ENCODE data around the gene SHROOM3. TPM values are rescaled to one million over a fixed set of nuclear protein-coding genes. Genes with fewer than 3 reads are reported as not detected.
"Not testable (repeated sequence)": the region's sequence is repeated elsewhere in the genome, so short reads cannot be mapped to it uniquely, and the experiment has no call there.

The SHROOM3 gene
- 64.4 and 66.6 TPM in 2 replicates for total RNA-seq

GRCh38 chr4:76434901-76435527, at the start of gene SHROOM3:
SHROOM3 (plus strand) TSS chr4:76435229; CDS start chr4:76436053, 824 bp downstream.
- DNase-seq (ENCODE audit: low read depth): peak; percentile 96

DNA sequence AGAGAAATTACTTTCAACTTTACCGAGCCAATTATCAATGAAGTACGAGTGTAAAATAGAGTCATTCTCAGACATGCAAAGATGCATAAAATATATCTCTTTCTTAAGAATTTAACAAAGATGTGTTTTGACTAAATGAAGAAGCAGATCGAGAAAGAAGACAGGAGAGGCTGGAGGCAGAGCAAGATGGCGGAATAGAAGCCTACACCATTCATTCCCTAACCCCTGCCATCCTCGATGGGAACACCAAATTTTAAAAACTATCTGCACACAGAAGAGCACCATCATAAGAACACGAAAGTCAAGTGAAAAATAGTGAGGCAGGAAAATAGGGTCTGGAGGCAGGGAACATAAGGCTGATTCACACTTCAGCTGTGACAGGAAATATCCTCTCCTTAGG, 49.1 kb upstream of the SHROOM3 start:
- no peak for DNase-seq (ENCODE audit: low read depth)

GRCh38 chr4:76386566-76387305, 48.3 kb upstream of the SHROOM3 start:
- peak; percentile 7 for DNase-seq (ENCODE audit: low read depth)

DNA sequence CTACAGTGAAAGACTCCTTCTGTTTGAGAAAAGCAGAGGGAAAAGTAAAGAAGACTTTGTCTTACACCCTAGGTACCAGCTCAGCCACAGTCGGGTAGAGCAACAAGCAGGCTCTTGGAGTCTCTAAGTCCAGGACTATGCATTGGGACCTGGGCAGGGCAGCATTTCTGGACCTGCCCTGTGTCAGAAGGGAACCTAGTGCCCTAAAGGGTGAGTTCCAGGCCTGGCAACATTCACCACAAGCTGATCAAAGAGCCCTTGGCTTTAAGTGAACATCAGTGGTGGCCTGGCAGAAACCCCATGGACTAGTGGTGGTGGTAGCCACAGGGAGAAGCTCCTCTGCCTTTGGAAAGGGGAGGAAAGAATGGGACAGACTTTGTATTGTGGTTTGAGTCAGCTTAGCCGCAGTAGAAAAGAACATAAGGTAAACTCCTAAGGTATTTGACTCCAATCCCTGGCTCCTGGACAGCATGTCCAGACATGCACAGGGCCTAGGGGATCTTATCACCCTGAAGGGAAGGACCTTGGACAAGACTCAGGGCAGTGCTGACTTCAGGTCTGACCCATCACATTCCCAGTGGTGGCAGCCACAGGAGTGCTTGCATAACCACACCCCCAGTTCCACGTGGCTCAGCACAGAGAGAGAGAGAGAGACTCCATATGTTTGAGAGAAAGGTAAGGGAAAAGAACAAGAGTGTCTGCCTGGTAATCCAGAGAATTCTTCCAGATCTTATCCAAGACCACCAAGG, 46.7 kb upstream of the SHROOM3 start:
- peak; percentile 46 for DNase-seq (ENCODE audit: low read depth)

DNA sequence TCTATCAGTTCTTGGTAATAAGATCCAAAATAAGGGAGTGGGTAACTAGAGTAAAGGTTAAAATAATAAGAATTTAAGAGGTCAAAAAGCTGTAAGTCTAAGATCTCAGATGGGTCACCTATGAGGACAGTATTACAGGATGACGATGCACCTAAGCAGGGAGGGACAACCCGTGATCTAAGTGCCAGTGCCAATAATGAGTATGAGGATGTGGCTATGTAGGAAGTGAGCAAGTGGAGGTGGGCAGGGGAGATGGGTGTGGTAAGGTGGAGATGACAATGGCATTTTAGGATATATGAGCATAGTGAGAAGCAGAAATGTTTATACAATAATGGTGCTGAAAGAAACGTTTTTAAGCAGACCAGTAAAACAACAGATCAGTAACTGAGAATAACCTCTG, 33.4 kb upstream of the SHROOM3 start:
- no peak for DNase-seq (ENCODE audit: low read depth)

GRCh38 chr4:76406081-76406480, 28.9 kb upstream of the SHROOM3 start:
- DNase-seq (ENCODE audit: low read depth): no peak

GRCh38 chr4:76407440-76408119, 27.4 kb upstream of the SHROOM3 start:
- no peak for DNase-seq (ENCODE audit: low read depth)

GRCh38 chr4:76410636-76411035, 24.4 kb upstream of the SHROOM3 start:
- peak; percentile 92 for DNase-seq (ENCODE audit: low read depth)

- DNase-seq (ENCODE audit: low read depth): no peak
Observed at GRCh38 chr4:76420188-76420761, 14.8 kb upstream of the SHROOM3 start.

GRCh38 chr4:76420762-76421581, 14.1 kb upstream of the SHROOM3 start, which contains the start of gene CCDC158:
CCDC158 (minus strand) TSS chr4:76421141; CDS start chr4:76403207, 17,934 bp downstream.
- no peak for DNase-seq (ENCODE audit: low read depth)

DNA sequence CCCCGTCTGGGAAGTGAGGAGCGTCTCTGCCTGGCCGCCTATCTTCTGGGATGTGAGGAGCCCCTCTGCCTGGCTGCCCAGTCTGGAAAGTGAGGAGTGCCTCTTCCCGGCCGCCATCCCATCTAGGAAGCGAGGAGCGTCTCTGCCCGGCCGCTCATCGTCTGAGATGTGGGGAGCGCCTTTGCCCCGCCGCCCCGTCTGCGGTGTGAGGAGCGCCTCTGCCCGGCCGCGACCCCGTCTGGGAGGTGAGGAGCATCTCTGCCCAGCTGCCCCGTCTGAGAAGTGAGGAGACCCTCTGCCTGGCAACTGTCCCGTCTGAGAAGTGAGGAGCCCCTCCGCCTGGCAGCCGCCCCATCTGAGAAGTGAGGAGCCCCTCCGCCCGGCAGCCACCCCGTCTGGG, 11.9 kb upstream of the SHROOM3 start:
- not testable (repeated sequence) for DNase-seq (ENCODE audit: low read depth)

DNA sequence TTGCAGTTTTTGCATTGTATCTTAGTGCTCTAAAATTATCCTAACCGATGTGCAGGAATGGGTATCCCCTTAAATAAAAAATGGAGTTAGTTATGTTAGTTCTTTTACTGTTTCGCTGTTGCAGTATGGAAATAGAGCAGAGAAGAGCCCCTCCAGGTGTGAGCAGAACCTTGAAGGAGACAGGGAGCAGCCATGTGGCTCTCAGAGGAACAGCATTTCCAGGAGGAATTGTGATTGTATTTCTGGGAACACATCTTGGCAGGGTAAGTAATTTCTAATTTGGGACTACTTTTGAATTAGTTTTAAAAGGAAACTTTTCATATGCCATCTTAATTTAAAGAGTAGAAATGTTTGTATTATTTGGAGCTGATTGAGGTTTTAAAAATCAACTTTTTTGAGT, 8.8 kb upstream of the SHROOM3 start:
- DNase-seq (ENCODE audit: low read depth): peak; percentile 45

- no peak for DNase-seq (ENCODE audit: low read depth)
Observed at GRCh38 chr4:76429636-76430035, 5.4 kb upstream of the SHROOM3 start.

DNA sequence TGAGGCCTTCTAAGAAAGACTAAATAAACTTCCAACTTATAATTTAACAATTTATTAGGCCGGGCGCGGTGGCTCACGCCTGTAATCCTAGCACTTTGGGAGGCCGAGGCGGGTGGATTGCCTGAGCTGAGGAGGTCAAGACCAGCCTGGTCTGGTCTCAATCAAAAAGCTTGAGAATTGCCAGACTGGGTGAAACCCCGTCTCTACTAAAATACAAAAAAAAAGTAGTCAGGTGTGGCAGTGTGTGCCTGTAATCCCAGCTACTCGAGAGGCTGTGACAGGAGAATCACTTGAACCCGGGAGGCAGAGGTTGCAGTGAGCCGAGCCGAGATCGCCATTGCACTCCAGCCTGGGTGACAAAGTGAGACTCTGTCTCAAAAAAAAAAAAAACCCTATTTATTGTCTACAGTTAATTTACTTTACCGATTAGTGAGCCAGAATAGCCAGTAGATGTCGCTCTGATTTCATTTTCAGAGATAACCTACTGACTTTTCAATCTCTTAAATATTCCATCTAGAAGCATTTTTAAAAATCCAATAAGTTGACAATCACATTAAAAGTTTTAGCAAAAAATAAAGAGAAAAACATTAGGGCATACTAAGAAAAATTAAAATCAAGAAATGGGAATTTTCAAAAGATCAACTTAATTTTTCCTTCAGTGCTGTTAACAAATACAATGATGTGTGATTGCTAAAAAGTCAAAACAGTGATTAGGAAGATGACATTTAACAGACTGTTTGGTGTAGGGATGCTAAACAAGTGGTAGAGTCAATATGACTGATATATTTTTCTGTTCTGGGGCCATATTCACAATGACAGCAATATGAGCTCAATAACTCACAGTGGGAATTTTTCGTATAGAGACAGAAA, 4.3 kb upstream of the SHROOM3 start:
- DNase-seq (ENCODE audit: low read depth): peak; percentile 68

- no peak for DNase-seq (ENCODE audit: low read depth)
Observed at GRCh38 chr4:76435528-76436319, 695 bp downstream of the SHROOM3 start.

GRCh38 chr4:76439491-76439890, 4.5 kb downstream of the SHROOM3 start:
- no peak for DNase-seq (ENCODE audit: low read depth)

DNA sequence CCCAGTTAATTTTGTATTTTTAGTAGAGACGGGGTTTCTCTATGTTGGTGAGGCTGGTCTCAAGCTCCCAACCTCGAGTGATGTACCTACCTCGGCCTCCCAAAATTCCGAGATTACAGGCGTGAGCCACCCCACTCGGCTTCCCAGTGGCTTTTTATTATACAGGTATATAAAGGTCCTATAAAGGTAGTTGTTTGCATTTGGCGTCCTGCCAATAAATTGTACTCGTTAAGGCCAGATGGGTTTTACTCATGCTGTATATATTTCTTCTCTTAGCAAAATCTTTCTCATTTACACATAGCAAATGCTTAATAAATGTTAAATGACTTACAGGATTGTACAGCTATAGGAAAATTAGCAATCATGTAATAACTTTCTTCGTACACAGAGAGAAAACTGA, 6.9 kb downstream of the SHROOM3 start:
- no peak for DNase-seq (ENCODE audit: low read depth)

DNA sequence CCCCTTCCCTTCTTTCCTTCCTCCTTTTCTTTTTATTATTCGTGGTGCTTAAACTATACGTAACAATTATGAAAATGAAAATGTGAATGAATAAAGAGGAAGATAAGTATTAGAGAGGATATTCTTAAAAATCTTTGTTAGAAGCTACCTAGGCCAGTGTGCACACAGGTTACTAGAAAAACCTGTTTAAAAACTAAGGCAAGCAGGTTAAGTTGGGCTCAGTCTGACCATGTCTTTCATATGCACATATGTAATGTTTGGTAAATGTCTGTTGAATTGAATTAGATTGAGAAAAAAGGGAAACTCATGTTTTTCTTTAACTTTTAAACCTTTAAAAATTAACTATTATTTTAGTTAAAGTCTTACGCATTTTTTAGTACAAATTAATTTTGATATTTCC, 7.8 kb downstream of the SHROOM3 start:
- no peak for DNase-seq (ENCODE audit: low read depth)

- no peak for DNase-seq (ENCODE audit: low read depth)
Observed at GRCh38 chr4:76443376-76443775, 8.3 kb downstream of the SHROOM3 start.
